GM12873 (cell line): ENCODE measurements around the gene UBE2V1.
A peak's percentile ranks its signal among the peaks of the same experiment; 100 is the strongest.

Source experiments
- CTCF ChIP-seq: IDR thresholded peaks from 2 replicates; pipeline ENCODE4 v1.5.1; 2012; ENCODE audit warnings: low read depth, mild to moderate bottlenecking, moderate library complexity, low read length, control low read depth; ENCODE audit not compliant: insufficient read depth; ENCODE audit errors: missing control alignments

UBE2V1 gene

GRCh38 chr20:50140339-50140859, 27.4 kb upstream of the UBE2V1 start:
- TF ChIP-seq CTCF, result no peak

GRCh38 chr20:50138479-50139393, 25.8 kb upstream of the UBE2V1 start:
- TF ChIP-seq CTCF, result no peak

- no peak for TF ChIP-seq CTCF
Measured at GRCh38 chr20:50138120-50138478, 25.1 kb upstream of the UBE2V1 start.

- no peak for TF ChIP-seq CTCF
Measured at GRCh38 chr20:50136822-50137599, 24.1 kb upstream of the UBE2V1 start.

- peak; percentile 55 for TF ChIP-seq CTCF
Measured at GRCh38 chr20:50133474-50134217, 20.7 kb upstream of the UBE2V1 start.

GRCh38 chr20:50133041-50133440, 20.1 kb upstream of the UBE2V1 start:
- TF ChIP-seq CTCF, result no peak
